Esophagus squamous epithelium (tissue), 5 donors: ENCODE data around the gene OPN4. TPM values are rescaled to one million over a fixed set of nuclear protein-coding genes. Genes with fewer than 3 reads are reported as not detected.

Source experiments
- DNase-seq: peaks from one replicate; lab custom pipeline; 2025; lab: John Stamatoyannopoulos, UW
- H3K27ac ChIP-seq, 4 donors: fragments of 200-600 bp; sonication (generic); one replicate each; pipeline ENCODE4 v1.5.1; 2016 to 2019; ENCODE audit warnings: mild to moderate bottlenecking in 1 of 4
- H3K27me3 ChIP-seq, 4 donors: fragments of 200-600 bp; sonication (generic); 1 replicate in 3 of 4; 2 replicates in 1 of 4; pipeline versions ENCODE4 v1.5.1 to v1.6.0; 2017 to 2021; ENCODE audit warnings: antibody characterized with exemption in 1 of 4
- H3K36me3 ChIP-seq, 3 donors: fragments of 200-600 bp; sonication (generic); one replicate each; pipeline ENCODE4 v1.5.1; 2016 to 2019
- H3K4me1 ChIP-seq, 3 donors: fragments of 200-600 bp; sonication (generic); one replicate each; pipeline ENCODE4 v1.5.1; 2017 to 2019
- H3K4me3 ChIP-seq, 4 donors: fragments of 200-600 bp; sonication (generic); 1 replicate in 3 of 4; 2 replicates in 1 of 4; pipeline ENCODE4 v1.5.1; 2016 to 2019; ENCODE audit warnings: mild to moderate bottlenecking in 2 of 4, moderate library complexity in 1 of 4
- H3K9me3 ChIP-seq, 3 donors: fragments of 200-600 bp; sonication (generic); one replicate each; pipeline ENCODE4 v1.5.1; 2016 to 2019
- POLR2A ChIP-seq, 4 donors: fragments of 450-650 bp; IDR thresholded peaks; one replicate each; pipeline ENCODE4 v1.6.1; 2017; ENCODE audit warnings: antibody characterized with exemption in 4 of 4, mild to moderate bottlenecking in 4 of 4, moderate library complexity in 3 of 4
- WGBS, 2 donors: methylation state at CpG; one replicate each; pipeline ENCODE4 v1.1.5; 2018; 5-methylcytosine and 5-hydroxymethylcytosine counted together
- intact Hi-C: fragments of 100-400 bp; cut with DNase I; formaldehyde crosslinking; loops from one replicate; pipeline ENCODE4 v1.15.0; 2022
- total RNA-seq, 4 donors: library from RNA; depleted of rRNA; stranded (reverse); fragments of >200 nt; gene quantifications; one replicate each; pipeline ENCODE4 v1.1.0, GENCODE V29; 2016
- TF ChIP-seq, protein P1 (sequence below), 6 experiments: fragments of 450-650 bp in 4 of 6; fragments of 200-600 bp in 2 of 6; sonication (generic) in 2 of 6; IDR thresholded peaks; one replicate each; pipeline ENCODE4 v1.5.1; 2016 to 2019; ENCODE audit warnings: antibody characterized with exemption in 6 of 6, mild to moderate bottlenecking in 4 of 6, moderate library complexity in 4 of 6
- donor health status: DM: yes; HTN: yes; CAD: no.

The OPN4 gene
- total RNA-seq, 4 donors from 2014 or later: not detected

DNA sequence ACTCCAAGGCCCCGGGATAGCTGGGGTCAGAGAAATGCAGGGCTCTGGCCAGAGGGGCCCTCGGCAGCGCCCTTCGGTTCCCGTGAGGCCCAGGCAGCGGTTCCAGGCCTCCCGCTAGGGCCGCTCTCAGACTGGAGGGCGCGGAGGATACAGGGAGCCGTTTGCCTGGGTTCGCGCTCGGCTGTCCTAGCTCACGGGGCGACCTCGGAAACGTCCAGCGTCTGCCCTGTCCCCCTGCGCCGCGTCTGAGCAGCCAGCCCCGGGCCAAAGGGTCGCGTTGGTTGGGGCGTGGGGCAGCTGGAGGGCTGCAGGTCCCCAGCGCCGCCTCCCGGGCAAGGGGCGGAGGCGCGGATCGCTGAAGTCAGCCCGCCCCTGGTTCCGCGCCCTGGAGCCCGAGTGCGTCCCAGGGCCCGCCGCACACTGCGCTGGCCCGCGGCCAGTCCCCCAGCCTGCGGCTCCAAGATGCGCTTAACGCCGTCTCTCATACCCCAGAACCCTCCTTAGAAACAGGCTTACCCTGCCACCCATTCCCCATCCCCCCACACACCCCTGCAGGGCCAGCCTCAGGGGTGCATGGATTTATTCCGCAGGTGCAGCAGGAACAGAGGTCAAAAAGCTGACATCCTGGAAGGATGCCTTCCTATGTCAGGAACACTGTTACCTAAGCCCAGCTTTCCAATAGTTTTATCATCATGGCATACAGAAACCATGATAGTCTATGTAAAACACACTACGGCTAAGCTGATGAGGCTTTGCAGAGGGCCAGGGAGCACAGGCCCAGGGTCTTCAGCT is 22.1 kb upstream of the OPN4 start:
- Histone ChIP-seq H3K27ac (no peak overlapping the region), H3K36me3 (no peaks in the 10 kb centered on the region), H3K4me1 (peaks cover 7 to 21% (median 9%) of the 10 kb centered on the region in 3 donors), H3K27me3 (peaks cover 0 to 62% (median 0%) of the 10 kb centered on the region in 4 donors), H3K4me3 (peak overlapping the region; percentile 6 to 63 (median 40)), H3K9me3 (no peaks in the 10 kb centered on the region)
- no peak for DNase-seq
- TF ChIP-seq, protein P1, sequence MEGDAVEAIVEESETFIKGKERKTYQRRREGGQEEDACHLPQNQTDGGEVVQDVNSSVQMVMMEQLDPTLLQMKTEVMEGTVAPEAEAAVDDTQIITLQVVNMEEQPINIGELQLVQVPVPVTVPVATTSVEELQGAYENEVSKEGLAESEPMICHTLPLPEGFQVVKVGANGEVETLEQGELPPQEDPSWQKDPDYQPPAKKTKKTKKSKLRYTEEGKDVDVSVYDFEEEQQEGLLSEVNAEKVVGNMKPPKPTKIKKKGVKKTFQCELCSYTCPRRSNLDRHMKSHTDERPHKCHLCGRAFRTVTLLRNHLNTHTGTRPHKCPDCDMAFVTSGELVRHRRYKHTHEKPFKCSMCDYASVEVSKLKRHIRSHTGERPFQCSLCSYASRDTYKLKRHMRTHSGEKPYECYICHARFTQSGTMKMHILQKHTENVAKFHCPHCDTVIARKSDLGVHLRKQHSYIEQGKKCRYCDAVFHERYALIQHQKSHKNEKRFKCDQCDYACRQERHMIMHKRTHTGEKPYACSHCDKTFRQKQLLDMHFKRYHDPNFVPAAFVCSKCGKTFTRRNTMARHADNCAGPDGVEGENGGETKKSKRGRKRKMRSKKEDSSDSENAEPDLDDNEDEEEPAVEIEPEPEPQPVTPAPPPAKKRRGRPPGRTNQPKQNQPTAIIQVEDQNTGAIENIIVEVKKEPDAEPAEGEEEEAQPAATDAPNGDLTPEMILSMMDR (IDR thresholded peaks at IDR 0.05): peak in 4 of 6 experiments; percentile 9 to 30 (median 12)
- TF ChIP-seq POLR2A (IDR thresholded peaks at IDR 0.05): no peak
- intact Hi-C loops: no loop called here
- WGBS, 2 donors: 19 to 53% methylated on average over 3 to 8 of the region's 49 CpGs

DNA sequence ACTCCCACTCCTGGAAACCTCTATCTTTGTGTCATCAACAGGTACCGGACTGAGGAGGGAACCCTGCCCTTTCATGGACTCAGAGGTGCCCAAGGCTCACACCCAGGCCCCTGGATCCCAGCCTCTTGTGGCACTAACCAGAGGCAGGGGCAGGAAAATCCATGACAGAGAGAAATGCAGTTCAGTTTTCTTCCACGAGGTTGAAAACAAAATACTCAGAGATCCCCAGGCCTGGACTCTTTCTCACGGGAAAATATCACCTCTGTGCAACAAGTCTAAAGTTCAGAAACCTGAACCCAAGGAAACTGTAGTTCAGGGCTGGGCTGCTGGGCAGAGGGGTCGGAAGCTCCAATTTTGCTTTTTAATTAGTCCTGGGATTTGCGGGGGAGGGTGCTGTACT is 21.4 kb upstream of the OPN4 start:
- TF ChIP-seq POLR2A (IDR thresholded peaks at IDR 0.05): no peak
- TF ChIP-seq, protein P1 (IDR thresholded peaks at IDR 0.05): no peak
- H3K9me3 ChIP-seq: no peaks in the 10 kb centered on the region
- no peak overlapping the region for H3K4me3 ChIP-seq
- no peak for DNase-seq
- no peaks in the 10 kb centered on the region for H3K36me3 ChIP-seq
- 73 to 100% methylated on average over 2 to 4 of the region's 5 CpGs for WGBS, 2 donors
- no peak overlapping the region for H3K27ac ChIP-seq
- peaks cover 0 to 62% (median 0%) of the 10 kb centered on the region in 4 donors for H3K27me3 ChIP-seq
- peaks cover 7 to 21% (median 9%) of the 10 kb centered on the region in 3 donors for H3K4me1 ChIP-seq
- intact Hi-C loops: no loop called here

DNA sequence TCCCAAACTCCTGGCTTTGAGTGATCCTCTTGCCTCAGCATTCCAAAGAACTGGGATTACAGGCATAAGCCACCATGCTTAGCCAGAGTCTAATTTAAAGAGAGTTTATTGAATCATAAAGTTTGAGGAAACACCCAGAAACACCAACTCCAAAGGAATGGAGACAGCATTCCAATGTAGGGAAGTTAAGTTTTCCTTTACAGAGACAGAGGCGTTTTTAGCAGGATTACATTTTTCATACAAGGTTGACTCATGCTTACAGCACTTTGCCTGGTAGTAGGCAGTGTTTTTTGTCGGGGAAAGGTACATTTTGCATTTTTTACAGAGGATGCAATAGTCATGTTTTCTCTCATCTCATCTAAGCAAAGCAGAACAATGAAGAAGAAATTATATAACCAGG is 18.9 kb upstream of the OPN4 start:
- TF ChIP-seq, protein P1 (IDR thresholded peaks at IDR 0.05): no peak
- TF ChIP-seq POLR2A (IDR thresholded peaks at IDR 0.05): no peak
- DNase-seq: no peak
- Histone ChIP-seq H3K27me3 (peaks cover 0 to 58% (median 0%) of the 10 kb centered on the region in 4 donors), H3K36me3 (no peaks in the 10 kb centered on the region), H3K9me3 (no peaks in the 10 kb centered on the region), H3K4me1 (peaks cover 7 to 12% (median 9%) of the 10 kb centered on the region in 3 donors), H3K27ac (no peak overlapping the region), H3K4me3 (no peak overlapping the region)
- WGBS, 2 donors: 30 to 39% methylated on average over 2 of the region's 2 CpGs
- intact Hi-C loops: no loop called here

- Histone ChIP-seq H3K4me1 (peaks cover 7 to 11% (median 9%) of the 10 kb centered on the region in 3 donors), H3K36me3 (no peaks in the 10 kb centered on the region), H3K27me3 (peaks cover 0 to 50% (median 0%) of the 10 kb centered on the region in 4 donors), H3K9me3 (no peaks in the 10 kb centered on the region), H3K27ac (no peak overlapping the region), H3K4me3 (no peak overlapping the region)
- intact Hi-C loops: no loop called here
- WGBS, 2 donors: 68 to 75% methylated on average over 2 of the region's 2 CpGs
- DNase-seq: no peak
- no peak for TF ChIP-seq POLR2A (IDR thresholded peaks at IDR 0.05)
- TF ChIP-seq, protein P1 (IDR thresholded peaks at IDR 0.05): no peak
Measured at GRCh38 chr10:86636311-86636710, 18.0 kb upstream of the OPN4 start.

GRCh38 chr10:86642021-86642420 is 12.3 kb upstream of the OPN4 start:
- no peak for DNase-seq
- Histone ChIP-seq H3K9me3 (no peaks in the 10 kb centered on the region), H3K27ac (no peak overlapping the region), H3K27me3 (peaks cover 0 to 7% (median 0%) of the 10 kb centered on the region in 4 donors), H3K4me3 (no peak overlapping the region), H3K4me1 (peaks cover 0 to 26% (median 10%) of the 10 kb centered on the region in 3 donors), H3K36me3 (no peaks in the 10 kb centered on the region)
- intact Hi-C loops: no loop called here
- TF ChIP-seq POLR2A (IDR thresholded peaks at IDR 0.05): no peak
